HT1080 (cell line): ENCODE results near the gene NUDT19. TPM values are rescaled to one million over a fixed set of nuclear protein-coding genes. Genes with fewer than 3 reads are reported as not detected.
"Not testable (repeated sequence)": the region's sequence is repeated elsewhere in the genome, so short reads cannot be mapped to it uniquely, and the experiment has no call there.

ENCODE experiments used
- DNase-seq: peaks from one replicate; pipeline ENCODE4 v3.0.0-alpha.2; 2015; ENCODE audit warnings: low read depth
- total RNA-seq: library from RNA; depleted of rRNA; stranded (reverse); fragments of >200 nt; shearing (Covaris generic); gene quantifications from 2 replicates; pipeline ENCODE4 v1.2.3, GENCODE V29; 2014

Gene NUDT19
- total RNA-seq, 1 experiment from 2014 or later, result 15.4 TPM

DNA sequence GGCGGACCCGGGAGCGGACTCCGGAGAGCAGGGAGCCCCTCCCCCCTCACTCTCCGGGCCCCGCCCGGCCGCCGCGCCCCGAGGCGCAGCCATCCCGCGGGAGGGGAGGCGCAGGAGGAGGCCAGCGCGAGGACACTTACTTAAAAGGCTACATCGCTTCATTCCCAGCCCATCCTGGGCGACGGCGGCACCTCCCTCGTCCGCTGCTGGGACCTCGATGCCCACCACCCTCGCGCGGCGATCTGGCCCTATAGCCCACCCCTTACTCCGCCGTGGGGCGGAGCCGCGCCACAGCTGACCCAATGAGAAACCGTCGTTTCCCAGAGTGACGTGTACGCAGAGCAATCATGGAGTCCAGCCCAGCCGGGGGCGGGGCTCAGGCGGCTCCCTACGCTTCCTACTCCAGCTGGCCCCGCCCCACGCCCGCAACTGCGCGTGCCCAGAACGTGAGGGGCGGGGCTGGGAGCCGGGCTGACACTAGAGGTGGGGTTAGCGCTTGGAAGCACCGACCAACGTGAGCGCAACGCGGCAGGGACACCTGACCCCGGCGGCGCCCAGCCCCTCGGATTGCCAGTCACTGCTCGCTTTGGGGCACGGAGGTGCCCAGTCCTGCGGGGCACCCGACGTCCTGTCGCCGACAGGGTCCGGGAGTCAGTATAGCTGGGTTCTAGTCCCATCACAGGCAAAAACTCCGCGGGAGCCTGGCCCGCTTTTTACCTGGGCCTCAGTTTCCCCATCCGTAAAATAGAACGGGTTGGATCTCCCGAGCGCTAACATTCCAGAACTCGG is 16.5 kb upstream of the NUDT19 start, which contains the start of gene ANKRD27:
ANKRD27 (minus strand) TSS at position 250 of the 789 bp plus-strand sequence. CDS start 16,165 bp downstream, outside the sequence.
- peak; percentile 97 for DNase-seq

DNA sequence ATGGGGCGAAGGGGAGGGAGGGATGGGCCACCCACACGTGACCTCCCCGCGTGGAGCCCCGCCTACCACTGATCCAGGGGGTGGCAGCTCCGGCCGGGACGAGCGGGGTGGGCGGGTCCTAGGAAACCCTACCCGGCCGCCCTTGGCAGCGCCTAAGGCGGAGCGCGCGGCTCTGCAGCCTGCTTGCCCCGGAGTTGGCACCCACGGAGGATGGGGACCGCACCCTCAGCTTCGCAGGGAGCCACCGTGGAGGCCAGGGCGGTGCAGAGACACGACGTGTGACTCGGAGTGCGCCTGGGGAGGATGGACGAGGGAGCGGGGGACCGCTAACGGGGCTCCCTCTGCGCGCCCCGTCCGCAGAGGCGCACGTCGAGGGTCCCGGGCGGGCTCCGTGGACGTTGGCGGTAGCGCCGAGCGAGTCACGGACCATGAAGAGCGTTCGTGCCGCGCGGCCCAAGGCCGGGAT is 15.9 kb upstream of the NUDT19 start, which contains the start of gene RGS9BP:
RGS9BP (plus strand) TSS at position 129 of the 466 bp plus-strand sequence. CDS start 416 bp downstream, outside the sequence.
- peak; percentile 65 for DNase-seq

- DNase-seq, result no peak
Observed at GRCh38 chr19:32676186-32676894, 15.3 kb upstream of the NUDT19 start.

DNA sequence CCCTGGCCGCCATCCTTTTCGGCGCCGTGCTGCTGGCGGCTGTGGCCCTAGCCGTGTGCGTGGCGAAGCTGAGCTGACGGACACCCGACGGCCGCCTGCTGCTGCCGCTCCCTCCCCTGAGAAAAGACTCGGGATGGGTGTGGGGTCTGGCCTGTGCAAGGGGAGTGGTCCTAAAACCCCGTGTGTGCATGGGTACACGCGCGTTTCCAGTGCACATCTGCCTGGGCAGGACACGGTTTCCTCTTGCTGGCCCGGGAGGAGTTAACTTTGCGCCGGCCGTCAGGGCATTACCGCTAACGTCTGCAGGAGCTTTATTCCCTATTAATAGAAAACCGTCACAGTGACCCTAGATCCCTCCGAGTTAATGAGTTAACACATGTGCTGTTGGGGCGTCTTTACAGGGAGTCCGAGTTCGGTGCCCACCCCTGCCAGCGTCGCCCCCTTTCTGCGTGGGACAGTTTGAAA is 14.7 kb upstream of the NUDT19 start:
- DNase-seq, result no peak

DNA sequence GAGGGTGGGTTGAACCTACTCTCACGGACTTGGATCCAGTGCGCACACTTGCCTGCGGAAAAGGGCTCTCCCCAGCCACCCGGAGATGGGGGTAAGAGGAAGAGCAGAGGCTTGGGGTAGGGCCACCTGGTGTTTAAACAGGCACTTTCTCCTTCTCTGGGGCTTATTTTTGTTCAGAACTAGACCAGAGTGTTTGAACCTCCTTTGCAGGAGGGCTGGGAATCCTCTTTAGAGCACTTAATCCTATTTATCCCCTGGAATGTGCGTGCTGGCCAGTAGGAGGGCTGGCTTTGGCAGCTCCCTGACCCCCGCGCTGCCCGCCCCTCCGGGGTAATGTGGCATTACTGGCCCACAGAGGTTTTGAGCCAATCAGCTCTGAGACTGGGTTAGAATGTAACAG is 14.0 kb upstream of the NUDT19 start:
- no peak for DNase-seq

DNA sequence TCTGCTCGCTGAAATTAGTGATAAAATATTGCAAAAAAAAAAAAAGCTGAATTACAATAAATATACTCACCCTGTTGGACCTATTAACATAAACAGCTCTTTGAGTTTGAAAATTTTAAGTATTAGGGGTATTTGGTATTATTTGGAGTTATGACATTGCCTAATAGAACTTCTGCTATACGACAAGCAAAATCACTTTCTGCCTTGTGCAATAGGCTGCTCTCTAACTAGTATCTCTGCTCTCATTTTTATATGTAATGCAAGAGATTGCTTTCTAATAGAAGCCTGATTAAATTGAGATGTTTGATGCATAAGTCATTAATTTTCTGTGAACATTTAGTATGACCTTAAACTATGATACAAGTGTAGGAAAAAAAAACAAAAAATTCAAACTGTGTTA is 10.6 kb upstream of the NUDT19 start:
- no peak for DNase-seq

GRCh38 chr19:32682317-32682716 is 9.3 kb upstream of the NUDT19 start:
- DNase-seq, result no peak

DNA sequence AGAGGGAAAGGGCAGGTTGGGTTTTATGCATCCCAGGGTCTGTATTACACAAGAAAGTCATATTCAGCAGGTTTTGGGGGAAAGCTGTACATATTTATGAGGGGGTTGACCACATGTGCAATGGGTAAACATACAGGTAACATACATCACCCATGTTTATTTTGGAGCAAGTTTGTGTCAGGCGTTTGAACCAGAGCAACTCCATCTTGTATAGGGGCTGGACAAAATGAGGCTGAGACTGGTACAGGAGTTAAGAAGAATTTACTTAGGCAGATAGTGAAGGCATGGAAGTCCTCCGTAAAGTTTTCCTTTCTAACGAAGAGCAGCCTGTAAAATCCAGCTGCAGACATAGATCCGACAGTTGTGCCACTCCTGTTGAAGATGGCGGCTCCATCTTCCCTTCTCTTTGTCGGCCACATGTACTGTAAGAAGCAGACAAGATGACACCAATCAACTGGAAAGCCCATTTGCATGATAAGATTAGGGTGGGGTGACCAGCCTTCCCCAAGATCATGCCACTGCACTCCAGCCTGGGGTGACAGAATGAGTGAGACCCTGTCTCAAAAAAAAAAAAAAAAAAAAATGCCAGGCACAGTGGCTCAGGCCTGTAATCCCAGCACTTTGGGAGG is 4.7 kb upstream of the NUDT19 start:
- no peak for DNase-seq

GRCh38 chr19:32687681-32688080 is 3.9 kb upstream of the NUDT19 start:
- no peak for DNase-seq

DNA sequence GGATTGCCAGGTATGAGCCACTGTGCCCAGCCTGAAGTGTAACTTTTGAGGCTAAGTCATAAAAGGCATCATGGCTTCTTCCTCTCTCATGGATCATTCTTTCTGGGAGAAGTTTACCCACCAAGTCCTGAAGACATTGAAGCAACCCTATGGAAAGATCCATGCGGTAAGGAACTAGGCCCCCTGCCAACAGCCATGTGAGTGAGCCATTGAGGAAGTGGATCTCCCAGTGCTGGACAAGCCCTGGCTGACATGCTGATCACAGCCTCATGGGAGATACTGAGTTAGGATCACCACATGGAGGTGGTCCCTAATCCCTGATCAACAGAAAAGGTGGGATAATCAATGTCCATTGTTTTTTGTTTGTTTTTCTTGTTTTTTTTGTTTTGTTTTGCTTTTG is 3.3 kb upstream of the NUDT19 start:
- no peak for DNase-seq

GRCh38 chr19:32691952-32692726 is 518 bp downstream of the NUDT19 start:
- DNase-seq, result peak; percentile 44

GRCh38 chr19:32692727-32693061 is 1.1 kb downstream of the NUDT19 start:
- DNase-seq, result peak; percentile 11

- peak; percentile 24 for DNase-seq
Observed at GRCh38 chr19:32693151-32694108, 1.8 kb downstream of the NUDT19 start.

DNA sequence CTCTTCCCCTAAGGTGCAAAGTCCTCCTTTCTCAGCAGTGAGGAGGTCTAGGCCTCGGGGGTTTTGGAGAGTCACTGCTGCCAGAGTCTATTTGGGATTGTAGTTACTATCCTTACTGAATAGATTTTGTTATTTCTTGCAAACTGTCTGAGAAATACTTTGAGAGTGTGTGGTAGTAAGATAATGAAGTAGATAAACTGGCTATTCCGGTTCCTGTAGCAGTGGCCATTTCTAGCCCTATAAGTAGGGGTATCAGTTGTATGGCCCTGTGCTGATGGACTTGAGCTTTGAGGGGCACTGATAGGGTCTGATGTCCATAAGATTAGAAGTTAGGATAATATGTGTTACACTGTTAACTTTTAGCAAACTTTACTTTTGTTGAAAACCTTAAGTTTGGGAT is 2.7 kb downstream of the NUDT19 start:
- not testable (repeated sequence) for DNase-seq

DNA sequence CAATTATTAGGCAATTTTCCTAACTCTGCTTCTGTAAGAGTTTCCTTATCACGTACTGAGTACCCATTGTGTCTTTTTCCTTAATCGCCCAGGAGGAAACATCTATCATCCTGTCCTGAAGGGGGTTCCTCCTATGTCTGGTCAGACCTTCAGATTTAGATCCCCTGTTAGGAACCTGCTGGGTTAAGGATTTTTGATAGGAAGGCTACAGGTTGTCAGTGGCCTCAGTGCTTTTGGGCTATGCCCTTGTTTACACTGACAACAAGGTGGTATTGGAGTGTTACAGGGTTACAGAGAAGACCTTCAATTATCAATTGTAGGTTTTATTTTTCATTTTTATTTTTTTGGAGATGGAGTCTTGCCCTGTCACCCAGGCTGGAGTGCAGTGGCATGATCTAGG is 3.2 kb downstream of the NUDT19 start:
- not testable (repeated sequence) for DNase-seq

DNA sequence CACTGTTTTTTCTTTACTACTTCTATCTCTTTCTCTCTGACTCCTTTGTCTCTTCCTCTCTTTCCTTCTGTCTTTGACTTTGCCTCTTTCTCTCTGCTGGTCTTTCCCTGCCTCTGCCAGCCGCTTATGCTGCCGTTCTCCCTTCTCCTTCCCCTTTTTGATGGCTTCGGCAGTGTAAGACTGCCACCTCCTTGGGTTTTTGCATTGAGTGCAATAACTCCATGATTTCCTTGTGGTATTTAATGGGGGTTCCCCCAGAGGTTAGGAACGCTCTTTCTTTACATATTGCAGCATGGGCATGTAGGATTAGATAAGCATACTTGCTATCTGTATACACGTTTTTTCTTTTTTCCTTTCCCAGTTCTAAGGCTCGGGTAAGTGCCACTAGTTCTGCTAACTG is 3.9 kb downstream of the NUDT19 start:
- not testable (repeated sequence) for DNase-seq

GRCh38 chr19:32696771-32697170 is 5.2 kb downstream of the NUDT19 start:
- not testable (repeated sequence) for DNase-seq

- DNase-seq, result not testable (repeated sequence)
Observed at GRCh38 chr19:32700129-32700528, 8.5 kb downstream of the NUDT19 start.

- no peak for DNase-seq
Observed at GRCh38 chr19:32702010-32702409, 10.4 kb downstream of the NUDT19 start.

DNA sequence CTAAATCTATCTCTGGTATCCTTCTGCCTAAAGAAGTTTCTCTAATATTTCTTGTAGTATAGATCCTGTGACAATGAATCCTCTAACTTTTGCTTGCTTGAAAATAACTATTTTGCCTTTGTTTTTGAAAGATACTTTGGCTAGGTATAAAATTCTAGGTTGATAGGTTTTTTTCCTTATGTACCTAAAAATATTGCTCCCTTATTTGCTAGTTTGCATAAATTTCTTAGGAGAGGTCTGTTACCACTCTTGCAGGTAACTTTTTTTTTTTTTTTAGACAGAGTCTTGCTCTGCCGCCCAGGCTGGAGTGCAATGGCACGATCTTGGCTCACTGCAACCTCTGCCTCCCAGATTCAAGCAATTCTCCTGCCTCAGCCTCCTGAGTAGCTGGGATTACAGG is 12.4 kb downstream of the NUDT19 start:
- DNase-seq, result not testable (repeated sequence)
